Measurements from ENCODE around the gene EPS8L3.

- TF ChIP-seq SIN3A (IDR thresholded peaks at IDR 0.05; ENCODE audit: borderline replicate concordance, low read depth, low read length) (no peak), FOXM1 (IDR thresholded peaks at IDR 0.05; ENCODE audit: low read depth) (no peak), TCF12 (IDR thresholded peaks at IDR 0.05) (no peak), ELF1 (IDR thresholded peaks at IDR 0.05) (no peak), RAD21 (IDR thresholded peaks at IDR 0.05; ENCODE audit: low read length) (peak; percentile 40; the same call in 1 of the 2 replicates)
- TF ChIP-seq, protein P1, sequence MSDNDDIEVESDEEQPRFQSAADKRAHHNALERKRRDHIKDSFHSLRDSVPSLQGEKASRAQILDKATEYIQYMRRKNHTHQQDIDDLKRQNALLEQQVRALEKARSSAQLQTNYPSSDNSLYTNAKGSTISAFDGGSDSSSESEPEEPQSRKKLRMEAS (IDR thresholded peaks at IDR 0.05; ENCODE audit: low read depth): no peak
Observed at GRCh38 chr1:109718495-109718894, 45.2 kb downstream of the EPS8L3 start.
